SH-SY5Y (cell line): ENCODE results near the gene FBXW7.

ENCODE experiments used
- GATA2 ChIP-seq: IDR thresholded peaks from 2 replicates; pipeline ENCODE4 v1.6.1; 2011; ENCODE audit warnings: mild to moderate bottlenecking, low read depth, low read length
- GATA3 ChIP-seq: IDR thresholded peaks from 2 replicates; pipeline ENCODE4 v1.6.1; 2011; ENCODE audit warnings: low read depth, mild to moderate bottlenecking, low read length, moderate library complexity

DNA sequence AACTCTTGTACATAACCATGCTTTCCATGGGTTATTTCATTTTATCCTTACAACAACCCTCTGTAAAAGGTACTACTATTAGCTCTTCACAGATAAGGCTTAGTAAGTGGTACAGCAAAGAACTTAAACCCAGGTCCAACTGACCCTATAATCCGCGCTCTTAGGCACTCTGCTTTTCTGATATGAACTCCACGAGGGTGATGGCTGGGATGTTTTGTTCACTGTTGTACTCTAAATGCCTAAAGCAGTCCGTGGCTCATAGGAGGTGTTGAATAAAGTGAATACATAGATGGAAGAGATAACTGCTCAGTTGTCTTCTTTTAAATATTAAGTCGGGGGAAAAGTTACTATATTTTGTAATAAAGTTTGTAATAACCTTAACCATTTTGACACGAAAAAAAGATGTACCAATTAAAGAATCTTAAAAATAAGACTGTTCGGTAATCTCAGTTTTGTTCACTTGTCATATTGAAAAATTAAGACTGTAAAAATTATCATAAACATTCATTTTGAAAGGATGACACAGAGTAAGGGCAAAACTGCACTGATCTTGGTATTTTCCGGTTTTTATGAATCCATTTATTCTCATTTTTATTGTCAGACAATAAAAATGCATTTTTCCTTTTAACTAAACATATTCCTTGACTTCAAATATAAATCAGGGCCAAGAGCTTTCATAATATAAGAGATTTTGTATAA, 166.5 kb downstream of the FBXW7 start:
- TF ChIP-seq GATA2 (no peak), GATA3 (no peak)
